Posterior cingulate gyrus (tissue), 11 donors: Measurements from ENCODE around the gene IGSF21.

ENCODE experiments used
- DNase-seq, 10 donors: peaks; one replicate each; pipeline versions ENCODE4 v3.0.0 to v3.0.0-alpha.2; 2020 to 2021; ENCODE audit warnings: mixed read lengths in 3 of 10
- intact Hi-C: fragments of 100-400 bp; cut with DNase I; formaldehyde crosslinking; loops from one replicate; pipeline ENCODE4 v1.15.1; 2023

The IGSF21 gene

DNA sequence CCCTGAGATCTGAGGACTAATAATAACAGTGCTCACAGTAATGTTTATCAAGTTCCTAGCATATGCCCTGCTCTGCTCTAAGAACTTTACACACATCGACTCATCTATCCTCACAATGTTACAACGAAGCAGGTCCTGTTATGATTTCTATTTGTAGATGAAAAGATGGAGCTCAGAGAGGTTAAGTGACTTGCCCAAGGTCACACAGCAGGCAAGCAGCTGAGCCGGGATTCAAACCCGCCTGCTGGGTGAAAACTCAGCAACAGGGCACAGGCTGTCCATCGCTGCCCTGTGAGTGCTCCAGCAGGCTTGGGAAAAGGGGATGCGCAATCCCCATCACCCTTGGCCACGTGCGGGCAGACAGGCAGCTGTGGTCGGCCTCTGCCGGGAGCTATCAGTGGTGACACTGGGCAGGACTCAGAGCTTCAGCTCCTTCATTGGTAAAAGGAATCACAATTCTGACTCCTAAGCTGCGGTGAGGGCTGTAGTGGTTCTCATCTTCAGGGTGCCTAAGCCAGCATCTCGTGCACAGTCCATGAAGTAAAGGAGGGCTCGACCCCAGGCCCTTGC is 199.8 kb downstream of the IGSF21 start:
- intact Hi-C loops = no loop called here
- DNase-seq = peak in 2 of 10 donors; percentile 48 to 68

DNA sequence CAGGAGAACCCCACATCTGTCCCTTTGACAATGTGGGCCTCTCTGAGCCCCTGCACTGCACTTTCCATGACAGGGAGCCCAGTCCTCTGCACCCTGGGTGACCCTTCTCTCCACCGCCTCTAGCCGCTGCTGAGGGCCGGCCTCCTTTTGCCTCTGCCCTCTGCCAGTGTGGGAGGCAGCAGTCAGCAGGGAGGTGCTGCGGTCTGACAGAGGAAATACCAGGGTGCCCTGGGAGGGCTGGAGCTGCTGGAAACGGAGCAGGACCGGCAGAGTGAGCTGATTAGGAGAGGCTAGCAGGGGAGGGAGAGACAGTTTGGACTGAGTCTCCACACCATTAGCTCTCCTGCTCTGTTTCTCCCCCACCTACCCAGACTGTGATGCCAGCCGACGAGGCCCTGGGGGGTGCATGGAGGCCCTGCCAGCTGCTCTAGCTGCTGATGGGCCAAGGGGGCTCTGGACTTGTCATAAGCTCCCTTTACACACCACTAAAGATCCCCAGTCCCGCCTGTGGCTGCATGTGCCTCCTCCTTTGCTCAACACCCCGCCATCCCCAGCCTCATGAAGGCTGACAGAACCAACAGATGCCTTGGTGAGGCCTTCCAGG is 202.1 kb downstream of the IGSF21 start:
- peak in 2 of 10 donors; percentile 63 to 69 for DNase-seq
- intact Hi-C loops = no loop called here

GRCh38 chr1:18312961-18313360 is 205.4 kb downstream of the IGSF21 start:
- intact Hi-C loops = no loop called here
- peak in 2 of 10 donors; percentile 55 to 67 for DNase-seq

- DNase-seq = peak in 2 of 10 donors; percentile 0 to 7
- intact Hi-C loops = no loop called here
These were observed 205.9 kb downstream of the IGSF21 start for GRCh38 chr1:18313523-18313922.

- intact Hi-C loops = no loop called here
- peak in 2 of 10 donors; percentile 21 to 36 for DNase-seq
These were observed 206.8 kb downstream of the IGSF21 start for GRCh38 chr1:18314399-18314798.

DNA sequence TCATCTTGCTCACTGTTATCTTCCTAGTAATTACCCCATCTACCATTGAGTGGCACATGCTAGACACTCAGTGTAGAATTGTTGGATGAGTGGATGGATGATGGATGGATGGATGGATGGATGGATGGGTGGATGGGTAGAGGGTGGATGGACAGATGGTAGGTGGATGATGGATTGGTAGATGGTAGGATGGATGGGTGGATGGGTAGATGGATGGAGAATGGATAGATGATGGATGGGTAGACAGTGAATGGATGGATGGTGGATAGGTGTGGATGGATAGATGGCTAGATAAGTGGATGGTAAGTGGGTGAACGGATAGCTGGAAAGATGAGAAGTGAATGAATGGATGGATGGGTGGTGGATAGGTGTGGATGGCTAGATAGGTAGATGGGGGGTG is 207.9 kb downstream of the IGSF21 start:
- intact Hi-C loops = no loop called here
- no peak for DNase-seq

DNA sequence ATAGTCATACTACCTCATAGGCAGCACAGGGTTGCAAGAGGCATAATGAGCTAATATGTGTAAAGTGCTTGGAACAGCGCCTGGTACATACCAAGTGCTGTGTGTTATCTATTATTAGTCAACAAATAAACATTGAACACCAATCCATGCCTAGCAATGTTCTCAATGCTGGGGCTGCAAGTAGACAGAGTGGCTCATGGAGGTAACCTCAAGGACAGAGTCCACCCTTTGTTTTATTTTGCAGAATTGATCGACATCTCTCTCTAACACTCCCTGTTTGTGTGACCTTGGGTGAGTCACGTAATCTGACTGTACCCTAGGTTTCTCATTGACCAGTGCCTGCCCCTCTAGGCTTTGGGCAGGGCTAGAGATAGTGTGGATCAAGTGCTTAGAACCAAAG is 209.2 kb downstream of the IGSF21 start:
- intact Hi-C loops = no loop called here
- no peak for DNase-seq

- intact Hi-C loops = no loop called here
- DNase-seq = no peak
These were observed 211.5 kb downstream of the IGSF21 start for GRCh38 chr1:18319099-18319498.

DNA sequence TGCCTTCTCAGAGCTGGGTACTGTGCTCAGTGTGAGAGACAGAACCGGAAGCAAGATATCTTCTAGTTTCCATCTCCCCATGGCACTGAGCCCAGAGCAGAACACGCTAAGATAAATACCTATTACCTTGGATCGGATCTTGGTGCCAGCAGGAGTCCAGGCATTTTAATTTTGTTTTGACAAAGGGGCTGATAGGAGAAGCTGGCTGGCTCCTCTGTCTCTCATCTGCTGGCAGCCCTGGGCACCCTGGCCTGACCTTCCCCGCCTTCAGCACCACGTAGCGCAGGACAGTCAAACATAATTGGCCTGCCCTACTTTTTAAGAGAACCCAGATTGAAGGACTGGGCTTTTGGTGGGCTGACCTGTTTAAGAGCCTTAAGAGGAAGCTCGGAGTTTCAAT is 212.5 kb downstream of the IGSF21 start:
- DNase-seq = no peak
- intact Hi-C loops = no loop called here

GRCh38 chr1:18322368-18323032 is 214.9 kb downstream of the IGSF21 start:
- peak in 6 of 10 donors; percentile 18 to 87 (median 65) for DNase-seq
- intact Hi-C loops = no loop called here

- no peak for DNase-seq
- intact Hi-C loops = no loop called here
These were observed 215.7 kb downstream of the IGSF21 start for GRCh38 chr1:18323259-18323658.

GRCh38 chr1:18324246-18324645 is 216.6 kb downstream of the IGSF21 start:
- intact Hi-C loops = no loop called here
- DNase-seq = no peak

DNA sequence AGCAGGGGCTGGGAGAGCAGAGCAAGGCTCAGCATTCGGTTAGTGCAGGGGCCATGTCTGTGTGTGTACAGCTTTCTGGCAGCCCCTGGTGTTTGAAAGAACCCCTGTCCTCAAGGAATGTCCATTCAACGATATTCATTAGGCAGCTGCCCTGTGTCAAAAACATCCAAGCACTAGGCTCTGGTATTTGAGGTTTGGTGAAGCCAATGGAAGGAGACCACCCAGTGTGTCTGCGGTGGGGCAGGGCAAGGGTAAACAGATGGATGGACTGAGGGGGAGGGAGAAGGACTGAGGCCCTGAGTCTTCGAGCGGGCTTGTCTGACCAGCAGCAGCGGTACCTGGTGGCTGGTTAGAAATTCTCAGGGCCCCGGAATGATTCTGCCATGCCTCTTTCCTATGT is 217.5 kb downstream of the IGSF21 start:
- intact Hi-C loops = no loop called here
- DNase-seq = no peak

DNA sequence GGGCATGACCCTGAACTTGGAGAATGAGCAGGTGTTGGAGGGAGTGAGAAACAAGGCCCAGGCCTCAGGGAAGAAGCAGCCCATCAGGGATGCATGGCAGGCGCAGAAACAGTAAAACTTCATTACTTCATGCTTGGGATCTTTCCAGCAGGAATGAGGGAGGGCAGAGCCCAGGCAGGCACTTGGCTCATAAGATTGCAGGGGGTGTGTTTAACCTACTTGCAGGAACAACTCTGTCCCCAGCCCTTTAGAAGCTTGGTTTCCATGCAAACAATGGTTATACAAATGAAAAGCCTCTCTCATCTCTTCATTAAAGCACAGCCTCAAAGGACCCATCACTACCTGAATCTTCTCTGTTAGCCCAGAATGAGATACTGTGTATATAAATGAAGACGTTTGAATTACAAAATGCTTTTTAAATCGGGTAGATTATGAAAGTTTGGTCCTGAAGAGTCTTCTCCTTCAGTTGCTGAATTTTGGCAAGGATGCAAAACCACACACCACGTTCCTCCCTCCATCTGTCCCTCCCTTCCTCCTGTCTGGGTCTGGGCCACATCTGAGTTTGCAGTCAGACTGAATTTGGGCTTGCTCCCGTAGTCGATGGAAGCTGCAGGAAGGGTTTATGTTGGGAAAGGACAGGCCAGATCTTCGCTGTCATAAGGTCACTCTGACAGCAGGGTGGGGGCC is 218.8 kb downstream of the IGSF21 start:
- peak in 6 of 10 donors; percentile 20 to 87 (median 40) for DNase-seq
- intact Hi-C loops = no loop called here

DNA sequence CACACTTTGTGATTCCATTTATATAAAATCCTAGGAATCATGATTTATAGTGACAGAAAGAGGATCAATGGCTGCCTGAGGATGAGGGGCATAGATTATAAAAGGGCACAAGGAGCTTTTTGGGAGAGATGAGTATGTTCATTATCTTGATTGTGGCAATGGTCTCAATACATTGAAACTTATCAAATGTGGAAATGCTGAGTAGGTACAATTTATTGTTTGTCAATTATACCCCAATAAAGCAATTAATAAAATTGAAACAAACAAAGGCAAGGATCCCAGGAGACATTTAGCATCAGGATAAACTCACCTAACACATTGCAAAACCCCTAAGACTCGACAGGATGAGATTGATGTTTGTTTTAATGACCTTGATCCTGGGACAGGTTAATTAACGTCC is 220.1 kb downstream of the IGSF21 start:
- DNase-seq = no peak
- intact Hi-C loops = no loop called here

- DNase-seq = no peak
These were observed 221.2 kb downstream of the IGSF21 start for GRCh38 chr1:18328803-18329202.

GRCh38 chr1:18329469-18330253 is 222.1 kb downstream of the IGSF21 start:
- intact Hi-C loops = no loop called here
- DNase-seq = no peak

More at GRCh38 chr1:18328803-18329202, 221.2 kb downstream of the IGSF21 start:
- intact Hi-C loops = no loop called here

GRCh38 chr1:18332576-18332975 is 225.0 kb downstream of the IGSF21 start:
- DNase-seq = no peak
- intact Hi-C loops = no loop called here

DNA sequence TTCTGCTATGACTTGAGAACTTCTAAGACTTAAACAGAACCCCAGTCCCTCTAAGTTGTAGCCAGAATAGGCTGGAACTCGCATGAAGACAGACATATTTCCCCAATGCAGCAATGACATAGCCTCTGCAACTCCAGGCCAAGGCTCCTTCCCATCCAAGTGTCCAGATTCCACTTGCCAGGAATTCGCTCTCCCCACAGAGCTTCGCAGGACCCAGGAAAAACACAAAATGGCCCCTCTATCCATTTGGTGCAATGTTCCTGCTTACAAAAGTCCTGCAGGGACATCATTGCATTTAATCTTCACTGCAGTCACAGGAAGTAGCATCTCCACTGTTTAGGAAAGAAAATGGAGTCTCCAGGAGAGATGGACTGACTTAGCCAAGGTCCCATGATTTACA is 225.6 kb downstream of the IGSF21 start:
- intact Hi-C loops = no loop called here
- DNase-seq = no peak

GRCh38 chr1:18336801-18337200 is 229.2 kb downstream of the IGSF21 start:
- DNase-seq = no peak
- intact Hi-C loops = no loop called here

- intact Hi-C loops = no loop called here
- no peak for DNase-seq
These were observed 230.2 kb downstream of the IGSF21 start for GRCh38 chr1:18337757-18338156.
